HG03520 (cell line): ENCODE results near the gene CSNK1D.

Experiments used
- ATAC-seq: cut with Tn5 transposase; IDR thresholded peaks from one replicate; pipeline ENCODE4 v1.9.1; 2021; ENCODE audit warnings: mild to moderate bottlenecking, moderate library complexity; ENCODE audit not compliant: unreplicated experiment

The CSNK1D gene

DNA sequence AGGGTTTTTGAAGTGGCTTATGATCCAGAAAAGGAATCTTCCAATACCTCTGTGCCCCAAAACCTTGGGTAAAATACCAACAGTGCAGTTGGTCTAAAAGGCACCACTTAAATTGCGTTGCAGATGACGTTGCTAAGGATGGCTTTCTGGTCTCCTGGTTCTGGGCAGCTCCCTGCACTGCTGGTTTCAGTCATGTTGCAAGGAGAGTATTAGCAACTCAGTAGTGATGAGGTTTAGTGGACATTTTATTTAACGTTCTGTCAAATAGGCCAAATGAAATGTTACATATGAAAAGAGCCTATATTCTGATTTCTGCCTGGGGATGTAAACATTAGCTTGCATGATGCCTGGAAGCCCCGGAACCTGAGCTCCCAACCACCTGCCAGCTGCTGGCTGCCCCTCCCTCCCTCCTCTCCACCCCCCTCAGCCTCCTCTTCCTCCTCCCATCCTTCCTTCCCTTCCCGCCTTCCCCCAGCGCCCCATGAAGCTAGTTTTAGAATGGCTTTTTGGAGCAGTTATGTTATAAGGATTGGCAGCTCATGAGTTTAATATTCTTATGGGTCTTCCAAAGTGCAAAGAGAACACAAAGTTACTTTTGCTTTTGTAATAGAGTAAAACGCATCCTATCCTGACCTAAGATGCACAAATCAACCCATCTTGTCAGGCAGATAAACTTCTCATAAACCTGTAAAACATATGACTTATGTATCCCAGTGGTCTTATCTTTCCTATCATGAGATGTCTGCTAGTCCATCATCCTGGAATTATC lies 23.2 kb upstream of the CSNK1D start:
- ATAC-seq, result no peak

GRCh38 chr17:82295472-82295814 lies 21.9 kb upstream of the CSNK1D start:
- ATAC-seq, result no peak

DNA sequence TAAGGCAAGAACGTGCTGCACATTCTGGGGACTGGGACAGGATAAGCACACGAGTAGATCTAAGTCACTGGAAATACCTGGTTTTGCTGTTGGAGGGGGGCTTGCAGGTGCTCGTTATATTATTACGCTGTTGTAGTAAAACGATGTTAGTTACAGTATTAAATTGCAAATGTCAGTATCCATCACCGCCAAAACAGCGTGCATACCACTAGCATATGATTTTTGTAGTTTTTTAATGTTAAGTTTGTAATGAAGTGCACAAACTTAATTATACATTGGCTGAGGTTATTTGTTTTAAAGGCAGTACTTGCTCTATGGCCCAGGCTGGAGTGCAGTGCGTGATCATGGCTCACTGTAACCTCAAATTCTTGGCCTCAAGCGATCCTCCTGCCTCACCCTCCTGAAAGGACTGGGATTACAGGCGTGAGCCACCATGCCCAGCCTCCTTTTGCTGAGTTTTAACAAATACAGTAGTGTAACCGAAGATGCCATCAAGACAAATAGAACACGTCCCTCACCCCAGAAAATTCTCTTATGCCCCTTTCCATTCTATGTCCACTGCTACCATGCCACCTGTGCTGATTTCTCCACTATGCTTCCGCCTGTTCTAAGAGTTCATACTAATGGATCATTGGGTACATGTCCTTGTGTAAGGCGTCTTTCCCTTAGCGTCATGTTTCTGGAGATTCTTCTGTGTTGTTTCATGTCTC lies 20.7 kb upstream of the CSNK1D start:
- ATAC-seq, result no peak

- ATAC-seq, result peak; percentile 97
Measured at GRCh38 chr17:82292251-82293154, 19.0 kb upstream of the CSNK1D start.

DNA sequence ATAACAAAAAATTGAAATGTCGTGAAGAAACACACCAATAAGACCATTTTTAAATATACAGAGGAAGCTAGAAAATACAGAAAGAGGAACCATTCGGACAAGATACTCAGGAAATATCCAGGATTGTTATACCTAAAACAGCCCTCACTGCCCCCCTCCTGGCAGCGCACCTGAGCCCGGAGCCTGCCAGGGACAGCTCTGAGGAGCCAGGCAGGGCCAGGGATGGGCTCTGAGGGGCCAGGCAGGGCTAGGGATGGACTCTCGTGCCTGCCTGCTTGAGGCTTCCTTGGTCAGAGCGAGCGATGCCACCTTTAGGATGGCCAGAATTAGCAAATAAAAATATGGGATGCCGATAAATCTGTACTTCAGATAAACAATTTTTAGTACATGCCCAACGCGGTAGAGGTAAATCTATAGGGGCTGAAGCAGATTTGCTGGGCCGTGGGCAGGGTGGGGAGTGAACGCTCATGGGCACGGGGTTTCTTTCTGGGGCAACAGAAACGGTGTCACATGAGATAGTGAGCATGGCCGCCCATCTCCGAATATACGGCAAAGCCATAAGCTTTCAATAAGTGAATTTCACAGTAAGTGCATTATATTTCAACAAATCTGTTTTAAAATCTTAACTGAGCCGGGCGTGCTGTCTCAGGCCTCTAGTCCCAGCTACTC lies 18.2 kb upstream of the CSNK1D start:
- ATAC-seq, result no peak

GRCh38 chr17:82287868-82288801 lies 14.6 kb upstream of the CSNK1D start:
- no peak for ATAC-seq

DNA sequence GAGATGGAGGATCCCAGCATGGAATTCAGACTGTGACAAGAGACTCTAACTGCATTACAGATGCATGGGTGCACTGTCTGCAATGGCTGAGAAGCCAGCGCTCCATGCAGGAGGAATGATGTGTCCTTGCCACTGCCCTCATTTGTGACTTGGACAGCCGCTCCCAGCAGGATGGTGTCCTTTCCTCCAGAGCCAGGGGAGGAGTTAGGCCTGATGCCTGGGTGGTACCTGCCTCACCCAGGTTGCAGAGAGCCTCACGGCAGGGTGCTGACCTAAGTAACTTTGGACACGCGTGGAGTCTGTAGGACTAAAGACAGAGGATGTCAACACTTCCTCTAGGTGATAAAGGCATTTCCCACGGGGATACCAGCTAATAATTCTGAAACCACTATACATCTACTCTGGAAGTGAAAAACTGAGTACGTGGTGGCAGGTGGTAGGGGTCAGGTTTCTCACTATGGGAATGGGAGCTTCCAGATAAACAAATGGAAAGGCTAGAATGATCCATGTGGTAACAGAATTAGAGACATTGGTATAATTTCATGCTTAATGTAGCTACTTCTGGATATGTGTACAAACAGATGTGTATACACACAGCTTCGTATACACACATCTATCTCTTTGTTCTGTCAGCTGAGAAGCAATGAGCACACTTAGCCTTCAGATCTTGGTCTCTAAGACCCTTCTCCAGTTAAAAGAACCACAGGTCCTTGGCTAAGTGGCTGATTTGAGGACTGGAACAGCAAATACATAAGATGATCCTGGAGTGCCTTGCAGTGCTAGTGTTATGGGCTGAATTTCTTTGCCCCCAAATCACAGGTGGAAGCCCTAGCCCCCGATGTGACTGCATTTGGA lies 13.7 kb upstream of the CSNK1D start:
- no peak for ATAC-seq

DNA sequence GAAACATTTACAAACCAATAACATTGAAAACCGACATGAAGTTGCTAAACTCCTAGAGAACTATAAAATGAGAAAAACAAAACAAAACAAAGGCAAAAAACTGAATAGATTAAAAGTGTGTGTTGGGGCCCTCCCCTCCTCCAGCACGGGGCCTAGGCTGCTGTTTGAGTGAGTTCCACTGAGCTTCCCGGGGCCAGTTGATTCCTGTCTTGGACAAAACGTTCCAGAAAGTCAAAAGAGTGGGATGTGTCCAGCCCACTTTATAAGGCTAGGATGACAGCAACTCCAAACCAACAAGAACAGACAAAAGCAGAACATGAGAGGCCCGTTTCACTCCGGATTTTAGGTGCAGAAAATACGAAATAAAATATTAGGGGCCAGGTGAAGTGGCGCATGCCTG lies 11.6 kb upstream of the CSNK1D start:
- no peak for ATAC-seq

- ATAC-seq, result no peak
Measured at GRCh38 chr17:82283208-82283749, 9.8 kb upstream of the CSNK1D start.

DNA sequence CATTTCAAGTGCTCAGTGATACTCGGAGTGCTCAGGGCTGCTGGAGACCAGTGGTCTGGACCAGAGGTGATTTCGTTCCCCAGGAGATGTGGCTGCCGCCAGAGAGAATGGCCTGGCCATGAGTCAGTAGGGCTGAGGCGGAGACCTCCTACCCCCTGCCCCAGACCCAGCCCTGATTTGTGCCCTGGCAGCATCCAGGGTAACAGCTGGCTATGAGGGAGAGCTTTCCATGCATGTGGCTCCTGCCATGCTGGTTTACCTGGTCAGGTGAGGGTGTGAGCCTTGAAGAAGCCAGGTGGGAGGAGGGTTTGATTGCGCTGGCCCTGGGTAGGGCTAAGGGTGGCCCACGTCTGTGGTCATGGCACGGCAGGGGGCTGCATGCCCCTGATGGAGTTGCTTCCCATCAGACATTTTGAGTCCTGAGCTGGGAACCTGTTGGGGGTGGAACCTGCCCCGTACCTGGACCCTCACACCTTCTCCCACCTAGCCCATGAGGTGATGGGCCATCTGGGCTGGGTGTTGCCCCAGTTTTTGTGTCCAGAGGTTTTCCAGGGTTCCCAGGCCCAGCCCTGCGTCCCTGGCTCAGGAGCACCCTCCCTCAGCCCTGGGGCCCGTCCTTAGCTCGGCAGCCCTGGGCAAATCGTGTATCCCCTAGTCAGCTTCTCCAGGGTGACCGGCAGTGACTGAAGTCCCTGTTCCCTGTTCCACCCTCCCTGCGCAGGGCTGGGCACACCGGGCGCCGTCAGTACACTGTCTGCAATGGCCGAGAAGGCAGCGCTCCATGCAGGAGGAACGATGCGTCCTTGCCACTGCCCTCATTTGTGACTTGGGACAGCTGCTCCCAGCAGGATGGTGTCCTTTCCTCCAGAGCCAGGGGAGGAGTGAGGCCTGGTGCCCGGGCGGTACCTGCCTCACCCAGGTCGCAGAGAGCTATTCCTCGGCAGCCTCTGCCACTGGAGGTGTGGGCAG lies 9.0 kb upstream of the CSNK1D start:
- ATAC-seq, result no peak

DNA sequence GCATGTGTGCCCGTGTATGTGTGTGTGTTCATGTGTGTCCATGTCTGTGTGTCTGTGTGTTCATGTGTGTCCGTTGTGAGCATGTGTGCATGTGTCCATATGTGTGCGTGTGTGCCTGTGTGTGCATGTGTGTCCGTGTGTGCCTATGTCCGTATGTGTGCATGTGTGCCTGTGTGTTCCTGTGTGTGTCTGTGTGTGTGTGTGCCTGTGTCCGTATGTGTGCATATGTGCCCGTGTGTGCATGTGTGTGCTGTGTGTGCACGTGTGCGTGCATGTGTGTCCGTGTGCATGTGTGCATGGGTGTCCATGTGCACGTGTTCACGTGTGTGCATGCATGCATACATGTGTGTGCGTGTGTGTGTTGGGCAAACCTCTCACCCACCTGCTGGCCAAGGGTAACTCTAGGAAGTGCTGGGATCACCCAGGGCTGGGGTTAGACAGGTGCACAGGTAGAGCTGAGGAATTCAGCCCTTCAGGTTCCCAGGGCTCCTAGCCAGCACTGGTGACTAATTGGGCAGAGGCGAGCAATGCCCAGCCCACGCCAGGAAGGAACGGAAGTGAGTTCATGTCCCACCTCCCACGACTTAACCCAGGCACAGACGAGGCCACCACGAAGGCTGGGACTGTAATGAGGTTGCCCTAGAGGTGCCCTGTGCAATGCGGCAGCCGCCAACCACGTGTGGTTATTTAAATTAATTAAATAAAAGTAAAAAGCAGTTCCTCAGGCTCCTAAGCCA lies 8.2 kb upstream of the CSNK1D start:
- ATAC-seq, result no peak

- ATAC-seq, result no peak
Measured at GRCh38 chr17:82281076-82281475, 7.6 kb upstream of the CSNK1D start.

GRCh38 chr17:82280537-82280936 lies 7.0 kb upstream of the CSNK1D start:
- no peak for ATAC-seq

DNA sequence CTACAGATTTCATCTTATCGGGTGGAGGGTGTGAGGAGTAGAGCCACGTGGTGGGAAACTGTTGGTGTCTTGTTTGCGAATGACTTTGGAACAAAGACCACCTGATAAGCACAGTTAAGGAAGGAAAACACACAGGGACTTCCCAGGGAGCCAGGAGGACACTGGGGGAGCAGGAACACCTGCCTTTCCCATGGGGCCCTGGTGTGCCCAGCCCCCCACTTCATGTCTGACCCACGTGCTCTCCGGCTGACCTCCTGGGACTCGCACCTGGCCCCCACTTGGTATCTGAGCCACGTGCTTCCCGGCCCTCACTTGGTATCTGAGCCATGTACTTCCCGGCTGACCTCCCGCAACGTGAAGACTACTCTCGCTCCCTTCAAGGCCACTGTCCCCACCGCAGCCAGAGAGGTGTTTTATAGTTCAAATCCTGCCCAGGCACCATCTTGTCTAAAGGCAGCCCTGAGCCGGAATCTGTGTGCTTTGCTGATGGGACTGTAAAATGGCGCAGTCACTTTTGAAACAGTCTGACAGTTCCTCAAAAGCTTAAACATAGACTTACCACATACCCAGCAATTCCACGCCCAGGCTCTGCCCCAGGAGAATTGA lies 5.4 kb upstream of the CSNK1D start:
- no peak for ATAC-seq

DNA sequence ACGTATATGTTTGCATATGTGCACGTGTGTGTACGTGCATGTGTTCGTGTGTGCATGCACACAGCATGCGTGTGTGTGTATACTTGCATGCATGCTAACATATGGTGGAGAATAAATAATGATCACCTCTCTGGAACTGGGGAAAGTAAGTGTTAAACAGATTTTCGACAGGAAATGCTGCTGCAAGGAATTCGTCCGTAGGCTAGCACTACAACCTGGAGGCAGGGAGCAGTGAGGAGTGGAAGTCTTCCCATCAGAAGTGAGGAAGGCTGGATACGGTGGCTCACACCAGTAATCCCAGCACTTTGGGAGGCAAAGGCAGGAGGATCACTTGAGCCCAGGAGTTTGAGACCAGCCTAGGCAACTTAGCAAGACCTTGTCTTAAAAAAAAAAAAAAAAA lies 4.8 kb upstream of the CSNK1D start:
- no peak for ATAC-seq

GRCh38 chr17:82277851-82278250 lies 4.4 kb upstream of the CSNK1D start:
- no peak for ATAC-seq

GRCh38 chr17:82276938-82277337 lies 3.4 kb upstream of the CSNK1D start:
- ATAC-seq, result no peak
